Keratinocyte (primary cell): ENCODE data around the gene CACNA1C. TPM values are rescaled to one million over a fixed set of nuclear protein-coding genes. Genes with fewer than 3 reads are reported as not detected.

Experiments
- DNase-seq: peaks from one replicate; pipeline ENCODE4 v3.0.0-alpha.2; 2011; ENCODE audit warnings: low read depth, missing footprints, low spot score
- FAIRE-seq: peaks from 2 replicates; lab custom pipeline; 2011; peaks lifted over from hg19 to GRCh38; lab: Jason Lieb, UNC
- H2AFZ ChIP-seq: 2 replicates; pipeline ENCODE4 v1.6.0; 2012; ENCODE audit warnings: low read length, control low read depth, inconsistent platforms; ENCODE audit not compliant: control insufficient read depth
- H3K27ac ChIP-seq: 2 replicates; pipeline ENCODE4 v1.5.1; 2011; ENCODE audit warnings: low read length; ENCODE audit not compliant: control insufficient read depth, insufficient read depth
- H3K27me3 ChIP-seq: 3 replicates; pipeline ENCODE4 v1.6.0; 2011; ENCODE audit warnings: low read length; ENCODE audit not compliant: control insufficient read depth, insufficient read depth; ENCODE audit errors: extremely low read depth
- H3K36me3 ChIP-seq, 2 experiments: 2 replicates in 1 of 2; 3 replicates in 1 of 2; pipeline ENCODE4 v1.5.1; 2011; ENCODE audit warnings: low read length in 2 of 2, mild to moderate bottlenecking in 1 of 2; ENCODE audit not compliant: control insufficient read depth in 2 of 2, insufficient read depth in 2 of 2; ENCODE audit errors: extremely low read depth in 1 of 2
- H3K4me1 ChIP-seq: 3 replicates; pipeline ENCODE4 v1.5.1; 2011; ENCODE audit warnings: low read length; ENCODE audit not compliant: control insufficient read depth, insufficient read depth; ENCODE audit errors: extremely low read depth
- H3K4me2 ChIP-seq: 3 replicates; pipeline ENCODE4 v1.6.0; 2011; ENCODE audit warnings: low read depth, low read length; ENCODE audit not compliant: control insufficient read depth, insufficient read depth; ENCODE audit errors: extremely low read depth
- H3K4me3 ChIP-seq, 3 experiments: fragments of 200-600 bp in 1 of 3; sonication (generic) in 1 of 3; 2 replicates in 2 of 3; 3 replicates in 1 of 3; pipeline ENCODE4 v1.5.1; 2011 to 2016; ENCODE audit warnings: low read length in 3 of 3, mild to moderate bottlenecking in 3 of 3, control low read depth in 2 of 3, inconsistent platforms in 1 of 3, low read depth in 1 of 3, mixed read lengths in 1 of 3, mixed run types in 1 of 3, moderate library complexity in 1 of 3; ENCODE audit not compliant: control insufficient read depth in 2 of 3, insufficient read depth in 2 of 3; ENCODE audit errors: extremely low read depth in 1 of 3
- H3K79me2 ChIP-seq: 2 replicates; pipeline ENCODE4 v1.6.0; 2012; ENCODE audit warnings: low read length; ENCODE audit not compliant: control insufficient read depth, insufficient read depth
- H3K9ac ChIP-seq: 3 replicates; pipeline ENCODE4 v1.6.0; 2011; ENCODE audit warnings: low read length; ENCODE audit not compliant: control insufficient read depth, insufficient read depth; ENCODE audit errors: extremely low read depth
- H3K9me1 ChIP-seq: 3 replicates; pipeline ENCODE4 v1.6.0; 2011; ENCODE audit warnings: low read length; ENCODE audit not compliant: control insufficient read depth, insufficient read depth; ENCODE audit errors: extremely low read depth
- H3K9me3 ChIP-seq: 2 replicates; pipeline ENCODE4 v1.5.1; 2012; ENCODE audit warnings: low read depth, low read length; ENCODE audit not compliant: control insufficient read depth
- H4K20me1 ChIP-seq: 3 replicates; pipeline ENCODE4 v1.6.0; 2011; ENCODE audit warnings: low read length; ENCODE audit not compliant: control insufficient read depth, insufficient read depth; ENCODE audit errors: extremely low read depth
- EZH2 ChIP-seq: IDR thresholded peaks from one replicate; pipeline ENCODE4 v1.6.1; 2012; ENCODE audit warnings: inconsistent platforms, mild to moderate bottlenecking, low read length, moderate library complexity
- dilution Hi-C: fragments of 300-500 bp; cut with MboI; formaldehyde crosslinking; loops from one replicate; pipeline ENCODE4 v1.7.0; 2020; ENCODE audit warnings: low sequenced_read_pairs; ENCODE audit not compliant: extremely low pct_ligation_motif_present
- polyA plus RNA-seq, 5 experiments: library from polyadenylated mRNA; depleted of rRNA in 3 of 5; stranded (reverse) in 3 of 5; stranded (forward) in 1 of 5; unstranded in 1 of 5; fragments of >200 nt; gene quantifications; 1 replicate in 1 of 5; 2 replicates in 3 of 5; 3 replicates in 1 of 5; pipeline versions ENCODE4 v1.2.1 to v1.2.3, GENCODE V29; 2011 to 2012; ENCODE audit warnings: missing spikeins in 2 of 5, low read depth in 1 of 5, low replicate concordance in 1 of 5
- TF ChIP-seq, protein P1 (sequence below), 3 experiments: IDR thresholded peaks in 1 of 3; conservative IDR thresholded peaks in 1 of 3; optimal IDR thresholded peaks in 1 of 3; 2 replicates in 2 of 3; 3 replicates in 1 of 3; pipeline versions ENCODE3 to v1.5.1; 2011; ENCODE audit warnings: low read length in 3 of 3, mild to moderate bottlenecking in 3 of 3, moderate library complexity in 2 of 3, control low read depth in 1 of 3, inconsistent platforms in 1 of 3; ENCODE audit not compliant: insufficient read depth in 2 of 3; ENCODE audit errors: extremely low read depth in 1 of 3

Gene CACNA1C
- polyA plus RNA-seq, 1 donor (not counting 4 experiments of a cell fraction or from before 2014, with no cell fraction given) = not detected

DNA sequence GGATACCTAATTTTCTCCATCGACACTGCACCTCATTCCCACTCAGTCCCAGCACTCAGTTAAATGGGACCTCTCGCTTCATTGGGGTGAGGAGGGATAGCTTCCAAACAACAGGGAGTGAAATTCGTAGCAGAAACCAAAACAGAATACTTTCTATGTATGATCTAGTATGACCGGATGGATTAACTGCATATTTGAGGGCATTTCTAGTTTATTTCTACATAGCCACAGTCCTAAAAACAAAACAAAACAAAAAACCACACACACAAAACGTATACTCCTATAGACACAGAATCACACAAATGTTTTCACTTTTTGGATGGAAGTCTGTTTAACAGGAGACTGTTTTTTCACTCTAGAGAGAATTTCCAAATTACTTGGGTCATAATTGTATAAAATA, 434.5 kb downstream of the CACNA1C start:
- dilution Hi-C loops = no loop called here
- Histone ChIP-seq H3K36me3 (no peaks in the 10 kb centered on the region), H3K27me3 (no peaks in the 10 kb centered on the region), H3K4me3 (no peak overlapping the region), H4K20me1 (no peaks in the 10 kb centered on the region), H3K79me2 (no peaks in the 10 kb centered on the region), H3K9me1 (no peaks in the 10 kb centered on the region), H2AFZ (no peak overlapping the region), H3K4me2 (no peak overlapping the region), H3K27ac (no peak overlapping the region), H3K9ac (no peak overlapping the region), H3K4me1 (no peaks in the 10 kb centered on the region), H3K9me3 (no peaks in the 10 kb centered on the region)
- no peak for TF ChIP-seq EZH2
- TF ChIP-seq, protein P1, sequence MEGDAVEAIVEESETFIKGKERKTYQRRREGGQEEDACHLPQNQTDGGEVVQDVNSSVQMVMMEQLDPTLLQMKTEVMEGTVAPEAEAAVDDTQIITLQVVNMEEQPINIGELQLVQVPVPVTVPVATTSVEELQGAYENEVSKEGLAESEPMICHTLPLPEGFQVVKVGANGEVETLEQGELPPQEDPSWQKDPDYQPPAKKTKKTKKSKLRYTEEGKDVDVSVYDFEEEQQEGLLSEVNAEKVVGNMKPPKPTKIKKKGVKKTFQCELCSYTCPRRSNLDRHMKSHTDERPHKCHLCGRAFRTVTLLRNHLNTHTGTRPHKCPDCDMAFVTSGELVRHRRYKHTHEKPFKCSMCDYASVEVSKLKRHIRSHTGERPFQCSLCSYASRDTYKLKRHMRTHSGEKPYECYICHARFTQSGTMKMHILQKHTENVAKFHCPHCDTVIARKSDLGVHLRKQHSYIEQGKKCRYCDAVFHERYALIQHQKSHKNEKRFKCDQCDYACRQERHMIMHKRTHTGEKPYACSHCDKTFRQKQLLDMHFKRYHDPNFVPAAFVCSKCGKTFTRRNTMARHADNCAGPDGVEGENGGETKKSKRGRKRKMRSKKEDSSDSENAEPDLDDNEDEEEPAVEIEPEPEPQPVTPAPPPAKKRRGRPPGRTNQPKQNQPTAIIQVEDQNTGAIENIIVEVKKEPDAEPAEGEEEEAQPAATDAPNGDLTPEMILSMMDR (optimal IDR thresholded peaks at IDR 0.05 in 1 of 3, IDR thresholded peaks at IDR 0.05 in 1 of 3, conservative IDR thresholded peaks at IDR 0.05 in 1 of 3; ENCODE audit: extremely low read depth in 1 of 3, insufficient read depth in 2 of 3, low read length in 3 of 3) = no peak
- no peak for FAIRE-seq
- DNase-seq = no peak

DNA sequence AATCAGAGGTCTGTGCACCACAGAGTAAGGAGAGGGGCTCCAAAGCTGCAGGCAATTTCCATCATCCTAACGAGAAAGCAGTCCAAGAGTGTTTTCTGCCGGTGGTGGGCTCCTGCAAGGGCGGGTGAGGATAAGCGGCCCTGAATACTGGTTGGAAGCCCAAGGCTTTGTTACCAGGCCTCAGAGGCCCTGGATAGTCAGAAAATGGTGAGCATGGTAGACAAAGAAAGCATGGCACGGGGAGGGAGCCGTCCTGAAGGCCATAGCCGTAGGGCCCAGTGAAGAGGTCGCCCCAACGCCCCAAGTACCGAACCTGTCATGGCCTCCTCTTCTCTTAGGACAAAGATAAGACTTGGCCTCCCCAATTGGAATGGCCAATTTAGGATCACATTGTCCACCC, 435.3 kb downstream of the CACNA1C start:
- Histone ChIP-seq H2AFZ (no peak overlapping the region), H3K4me1 (no peaks in the 10 kb centered on the region), H3K27me3 (peaks cover 4% of the 10 kb centered on the region), H3K27ac (no peak overlapping the region), H3K4me3 (no peak overlapping the region), H3K9me3 (no peaks in the 10 kb centered on the region), H3K9me1 (no peaks in the 10 kb centered on the region), H4K20me1 (no peaks in the 10 kb centered on the region), H3K79me2 (no peaks in the 10 kb centered on the region), H3K9ac (no peak overlapping the region), H3K4me2 (no peak overlapping the region), H3K36me3 (no peaks in the 10 kb centered on the region)
- FAIRE-seq (no peak), DNase-seq (no peak)
- TF ChIP-seq, protein P1 (optimal IDR thresholded peaks at IDR 0.05 in 1 of 3, IDR thresholded peaks at IDR 0.05 in 1 of 3, conservative IDR thresholded peaks at IDR 0.05 in 1 of 3; ENCODE audit: extremely low read depth in 1 of 3, insufficient read depth in 2 of 3, low read length in 3 of 3) = no peak
- no peak for TF ChIP-seq EZH2
- dilution Hi-C loops = no loop called here
